Measurements from ENCODE around the gene HPCAL1.

Gene HPCAL1

GRCh38 chr2:10324095-10324832, 21.6 kb downstream of the HPCAL1 start:
- no peaks in the 10 kb centered on the region for H3F3A ChIP-seq (ENCODE audit: control insufficient read depth, insufficient read depth)
- no peaks in the 10 kb centered on the region for H3K27me3 ChIP-seq (ENCODE audit: control insufficient read depth, low read length)
- H4K20me1 ChIP-seq (ENCODE audit: control insufficient read depth, insufficient read depth, low read depth, low read length): no peaks in the 10 kb centered on the region; the same call in 1 of the 2 replicates
- H3K36me3 ChIP-seq (ENCODE audit: control insufficient read depth, low read length): no peaks in the 10 kb centered on the region
- peaks cover 46% of the 10 kb centered on the region for H3K4me1 ChIP-seq (ENCODE audit: control insufficient read depth, low read length)
- no peaks in the 10 kb centered on the region for H3K9me3 ChIP-seq (ENCODE audit: control insufficient read depth, insufficient read depth, low read length)
- TF ChIP-seq EZH2phosphoT487 (IDR thresholded peaks at IDR 0.05; ENCODE audit: borderline replicate concordance, low read length): no peak
- TF ChIP-seq, protein P1, sequence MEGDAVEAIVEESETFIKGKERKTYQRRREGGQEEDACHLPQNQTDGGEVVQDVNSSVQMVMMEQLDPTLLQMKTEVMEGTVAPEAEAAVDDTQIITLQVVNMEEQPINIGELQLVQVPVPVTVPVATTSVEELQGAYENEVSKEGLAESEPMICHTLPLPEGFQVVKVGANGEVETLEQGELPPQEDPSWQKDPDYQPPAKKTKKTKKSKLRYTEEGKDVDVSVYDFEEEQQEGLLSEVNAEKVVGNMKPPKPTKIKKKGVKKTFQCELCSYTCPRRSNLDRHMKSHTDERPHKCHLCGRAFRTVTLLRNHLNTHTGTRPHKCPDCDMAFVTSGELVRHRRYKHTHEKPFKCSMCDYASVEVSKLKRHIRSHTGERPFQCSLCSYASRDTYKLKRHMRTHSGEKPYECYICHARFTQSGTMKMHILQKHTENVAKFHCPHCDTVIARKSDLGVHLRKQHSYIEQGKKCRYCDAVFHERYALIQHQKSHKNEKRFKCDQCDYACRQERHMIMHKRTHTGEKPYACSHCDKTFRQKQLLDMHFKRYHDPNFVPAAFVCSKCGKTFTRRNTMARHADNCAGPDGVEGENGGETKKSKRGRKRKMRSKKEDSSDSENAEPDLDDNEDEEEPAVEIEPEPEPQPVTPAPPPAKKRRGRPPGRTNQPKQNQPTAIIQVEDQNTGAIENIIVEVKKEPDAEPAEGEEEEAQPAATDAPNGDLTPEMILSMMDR (IDR thresholded peaks at IDR 0.05; ENCODE audit: low read depth, low read length, poor library complexity, severe bottlenecking): no peak
- H3K4me2 ChIP-seq (ENCODE audit: low read length): no peak overlapping the region
- H3K79me2 ChIP-seq (ENCODE audit: control insufficient read depth, low read length): no peaks in the 10 kb centered on the region
- no peak overlapping the region for H3K4me3 ChIP-seq (ENCODE audit: low read length)
- no peak overlapping the region for H3K27ac ChIP-seq (ENCODE audit: low read depth, low read length)
- no peaks in the 10 kb centered on the region for H3K9me2 ChIP-seq (replicated peaks; ENCODE audit: control insufficient read depth, low read length)

- Histone ChIP-seq H3K27ac (ENCODE audit: low read depth, low read length) (no peak overlapping the region), H3K4me2 (ENCODE audit: low read length) (peak overlapping the region; percentile 24), H3F3A (ENCODE audit: control insufficient read depth, insufficient read depth) (no peaks in the 10 kb centered on the region), H4K20me1 (ENCODE audit: control insufficient read depth, insufficient read depth, low read depth, low read length) (no peaks in the 10 kb centered on the region; the same call in 1 of the 2 replicates), H3K27me3 (ENCODE audit: control insufficient read depth, low read length) (no peaks in the 10 kb centered on the region), H3K9me3 (ENCODE audit: control insufficient read depth, insufficient read depth, low read length) (no peaks in the 10 kb centered on the region), H3K4me1 (ENCODE audit: control insufficient read depth, low read length) (peaks cover 59% of the 10 kb centered on the region), H3K9me2 (replicated peaks; ENCODE audit: control insufficient read depth, low read length) (no peaks in the 10 kb centered on the region), H3K4me3 (ENCODE audit: low read length) (no peak overlapping the region), H3K36me3 (ENCODE audit: control insufficient read depth, low read length) (no peaks in the 10 kb centered on the region), H3K79me2 (ENCODE audit: control insufficient read depth, low read length) (peaks cover 1% of the 10 kb centered on the region)
- TF ChIP-seq, protein P1 (IDR thresholded peaks at IDR 0.05; ENCODE audit: low read depth, low read length, poor library complexity, severe bottlenecking): no peak
Measured at GRCh38 chr2:10325278-10326145, 22.8 kb downstream of the HPCAL1 start.

- H3K9me2 ChIP-seq (replicated peaks; ENCODE audit: control insufficient read depth, low read length): no peaks in the 10 kb centered on the region
- TF ChIP-seq EZH2phosphoT487 (IDR thresholded peaks at IDR 0.05; ENCODE audit: borderline replicate concordance, low read length): no peak
- TF ChIP-seq, protein P1 (IDR thresholded peaks at IDR 0.05; ENCODE audit: low read depth, low read length, poor library complexity, severe bottlenecking): no peak
- H3K9me3 ChIP-seq (ENCODE audit: control insufficient read depth, insufficient read depth, low read length): no peaks in the 10 kb centered on the region
- peak overlapping the region; percentile 24; the same call in 1 of the 2 replicates for H3K4me2 ChIP-seq (ENCODE audit: low read length)
- H3K27ac ChIP-seq (ENCODE audit: low read depth, low read length): no peak overlapping the region
- H3K36me3 ChIP-seq (ENCODE audit: control insufficient read depth, low read length): no peaks in the 10 kb centered on the region
- peaks cover 4% of the 10 kb centered on the region for H3K79me2 ChIP-seq (ENCODE audit: control insufficient read depth, low read length)
- no peaks in the 10 kb centered on the region; the same call in 1 of the 2 replicates for H4K20me1 ChIP-seq (ENCODE audit: control insufficient read depth, insufficient read depth, low read depth, low read length)
- peaks cover 66% of the 10 kb centered on the region for H3K4me1 ChIP-seq (ENCODE audit: control insufficient read depth, low read length)
- no peaks in the 10 kb centered on the region for H3F3A ChIP-seq (ENCODE audit: control insufficient read depth, insufficient read depth)
- no peaks in the 10 kb centered on the region for H3K27me3 ChIP-seq (ENCODE audit: control insufficient read depth, low read length)
- no peak overlapping the region for H3K4me3 ChIP-seq (ENCODE audit: low read length)
Measured at GRCh38 chr2:10326151-10326616, 23.5 kb downstream of the HPCAL1 start.
